Choroid plexus epithelial cell (primary cell): ENCODE measurements around the gene PPM1L.

Experiments
- DNase-seq: peaks from one replicate; pipeline ENCODE4 v3.0.0-alpha.2; 2010; ENCODE audit warnings: low read depth
- H3K4me3 ChIP-seq: 2 replicates; pipeline ENCODE4 v1.5.1; 2011; ENCODE audit warnings: low read depth, mild to moderate bottlenecking, control low read depth, low read length, moderate library complexity
- TF ChIP-seq, protein P1 (sequence below): conservative IDR thresholded peaks from 2 replicates; pipeline ENCODE4 v1.5.1; 2011; ENCODE audit warnings: low read depth, mild to moderate bottlenecking, control low read depth, inconsistent platforms, low read length, moderate library complexity

Gene PPM1L

DNA sequence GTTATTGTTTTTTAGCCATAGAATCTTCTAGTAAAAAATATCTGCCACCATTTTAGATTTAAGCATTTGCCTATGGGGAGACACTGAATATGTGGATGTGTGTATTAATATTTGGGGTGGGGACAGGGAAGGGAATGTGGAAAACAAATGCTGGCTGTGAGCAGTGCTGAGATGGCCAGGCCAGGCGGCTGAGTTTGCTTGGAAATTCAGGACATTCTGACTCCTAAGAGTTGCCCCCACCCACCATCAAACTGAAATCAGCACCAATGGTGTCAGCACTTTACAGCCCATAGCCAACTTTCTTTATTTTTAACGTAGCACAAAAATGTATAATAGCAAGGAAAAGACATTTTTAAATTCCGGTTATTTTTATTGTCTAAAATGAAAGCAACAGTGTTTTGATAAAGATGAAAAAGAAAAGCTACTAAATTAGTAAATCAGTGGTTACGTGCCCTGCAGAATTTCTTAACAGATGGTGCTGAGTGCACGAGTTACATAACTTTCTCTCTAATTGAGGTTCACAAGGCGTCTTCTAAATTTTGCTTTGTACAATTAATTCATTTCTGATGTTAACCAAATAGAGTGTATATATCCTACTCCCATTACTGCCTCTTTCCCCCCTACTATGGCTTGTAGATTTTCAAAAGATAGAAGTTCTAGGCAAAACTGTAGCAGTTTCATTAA lies 315.1 kb downstream of the PPM1L start:
- TF ChIP-seq, protein P1, sequence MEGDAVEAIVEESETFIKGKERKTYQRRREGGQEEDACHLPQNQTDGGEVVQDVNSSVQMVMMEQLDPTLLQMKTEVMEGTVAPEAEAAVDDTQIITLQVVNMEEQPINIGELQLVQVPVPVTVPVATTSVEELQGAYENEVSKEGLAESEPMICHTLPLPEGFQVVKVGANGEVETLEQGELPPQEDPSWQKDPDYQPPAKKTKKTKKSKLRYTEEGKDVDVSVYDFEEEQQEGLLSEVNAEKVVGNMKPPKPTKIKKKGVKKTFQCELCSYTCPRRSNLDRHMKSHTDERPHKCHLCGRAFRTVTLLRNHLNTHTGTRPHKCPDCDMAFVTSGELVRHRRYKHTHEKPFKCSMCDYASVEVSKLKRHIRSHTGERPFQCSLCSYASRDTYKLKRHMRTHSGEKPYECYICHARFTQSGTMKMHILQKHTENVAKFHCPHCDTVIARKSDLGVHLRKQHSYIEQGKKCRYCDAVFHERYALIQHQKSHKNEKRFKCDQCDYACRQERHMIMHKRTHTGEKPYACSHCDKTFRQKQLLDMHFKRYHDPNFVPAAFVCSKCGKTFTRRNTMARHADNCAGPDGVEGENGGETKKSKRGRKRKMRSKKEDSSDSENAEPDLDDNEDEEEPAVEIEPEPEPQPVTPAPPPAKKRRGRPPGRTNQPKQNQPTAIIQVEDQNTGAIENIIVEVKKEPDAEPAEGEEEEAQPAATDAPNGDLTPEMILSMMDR: no peak
- DNase-seq: no peak
- H3K4me3 ChIP-seq: no peak overlapping the region

DNA sequence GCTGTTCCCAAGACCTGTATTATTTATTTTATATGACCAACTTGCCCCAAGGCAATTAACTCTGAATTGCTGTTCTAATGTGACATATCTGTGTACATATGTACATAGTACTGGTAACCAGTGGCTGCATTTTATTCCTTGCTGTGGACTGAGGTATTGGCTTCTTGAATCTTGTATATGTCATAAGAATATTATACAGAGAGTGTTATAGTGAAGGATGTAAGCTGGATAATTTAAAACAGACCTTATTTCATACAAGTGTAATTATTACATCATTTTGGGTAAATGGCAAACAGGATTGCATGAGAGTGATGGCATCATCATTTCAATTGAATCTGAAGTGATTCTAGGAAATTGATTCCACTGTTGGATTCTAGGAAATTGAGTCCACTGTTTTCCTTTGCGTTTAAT lies 316.2 kb downstream of the PPM1L start:
- TF ChIP-seq, protein P1: no peak
- H3K4me3 ChIP-seq: no peak overlapping the region
- no peak for DNase-seq

DNA sequence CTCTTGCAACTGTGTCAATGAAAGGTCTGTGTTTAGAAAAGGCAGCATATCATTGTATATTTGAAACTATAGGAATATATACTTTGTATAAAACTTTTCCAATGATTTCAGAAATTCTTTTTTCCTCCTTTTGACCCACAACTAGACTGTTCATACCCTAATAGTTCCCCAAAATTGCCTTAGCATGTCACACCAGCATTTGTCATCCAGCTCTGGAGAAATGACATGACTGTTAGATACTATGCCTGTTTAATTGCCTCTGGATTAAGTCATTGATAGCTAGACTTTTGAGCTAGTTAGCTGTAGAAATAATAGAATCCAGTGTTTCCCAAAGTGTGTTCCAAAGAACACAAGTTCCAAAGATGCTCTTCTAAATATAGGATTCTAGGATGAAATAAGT lies 316.7 kb downstream of the PPM1L start:
- TF ChIP-seq, protein P1: no peak
- no peak for DNase-seq
- H3K4me3 ChIP-seq: no peak overlapping the region

DNA sequence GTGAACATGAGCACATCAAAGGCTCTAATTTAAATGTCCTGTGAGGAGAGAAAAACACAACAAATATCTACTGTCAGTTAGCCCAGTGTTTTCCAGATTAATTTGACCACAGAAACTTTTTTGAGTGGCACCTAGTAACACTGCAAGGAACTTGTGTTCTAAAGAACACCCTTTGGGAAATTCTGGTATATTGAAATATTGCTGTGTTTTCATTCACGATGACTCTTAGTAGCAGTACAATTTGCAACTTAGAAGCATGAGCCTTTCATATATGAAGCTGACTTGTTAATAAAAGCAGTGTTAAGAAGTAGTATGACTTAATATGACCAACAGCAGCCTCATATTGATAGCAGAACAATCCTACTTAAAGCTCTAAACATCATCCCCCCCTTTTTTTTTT lies 317.1 kb downstream of the PPM1L start:
- H3K4me3 ChIP-seq: no peak overlapping the region
- TF ChIP-seq, protein P1: no peak
- DNase-seq: no peak

DNA sequence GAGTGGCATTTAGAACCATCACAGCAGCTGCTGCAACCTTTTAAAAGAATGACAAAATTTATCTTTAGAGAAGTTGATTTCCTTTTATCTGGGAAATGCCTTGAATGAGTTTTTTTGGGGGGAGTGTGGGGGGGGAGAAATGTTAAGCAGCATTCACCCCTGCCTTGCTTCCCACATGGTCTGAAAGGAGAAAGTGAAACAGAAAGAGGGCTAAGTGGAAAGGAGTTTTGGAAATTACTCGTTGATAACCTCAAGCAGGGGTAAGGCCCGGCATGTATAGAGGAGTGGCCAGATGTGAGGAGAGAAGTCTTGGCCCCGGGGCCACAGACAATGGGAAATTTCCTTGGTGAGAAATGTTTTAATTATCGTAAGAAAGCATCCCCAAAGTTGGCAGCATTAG lies 325.6 kb downstream of the PPM1L start:
- TF ChIP-seq, protein P1: no peak
- no peak for DNase-seq
- no peak overlapping the region for H3K4me3 ChIP-seq

DNA sequence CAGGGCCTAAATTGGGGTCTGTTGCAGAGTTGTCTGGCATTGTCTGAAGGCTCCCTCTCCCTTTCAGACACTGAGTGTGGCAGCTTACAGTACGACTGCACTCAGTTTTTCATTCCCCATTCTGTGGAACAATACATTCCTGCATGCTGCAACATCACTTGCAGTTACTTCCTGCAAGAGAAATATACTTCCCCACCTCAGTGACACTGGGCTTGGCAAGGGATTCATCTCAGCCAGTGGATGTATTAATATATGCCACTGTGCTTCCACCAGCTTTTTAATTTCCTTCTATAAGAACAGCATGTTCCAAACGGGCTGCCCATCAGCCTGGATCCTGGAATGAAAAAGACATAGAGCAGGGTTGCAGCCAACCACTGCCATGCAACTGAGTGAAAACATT lies 326.0 kb downstream of the PPM1L start:
- no peak for DNase-seq
- TF ChIP-seq, protein P1: no peak
- H3K4me3 ChIP-seq: no peak overlapping the region

DNA sequence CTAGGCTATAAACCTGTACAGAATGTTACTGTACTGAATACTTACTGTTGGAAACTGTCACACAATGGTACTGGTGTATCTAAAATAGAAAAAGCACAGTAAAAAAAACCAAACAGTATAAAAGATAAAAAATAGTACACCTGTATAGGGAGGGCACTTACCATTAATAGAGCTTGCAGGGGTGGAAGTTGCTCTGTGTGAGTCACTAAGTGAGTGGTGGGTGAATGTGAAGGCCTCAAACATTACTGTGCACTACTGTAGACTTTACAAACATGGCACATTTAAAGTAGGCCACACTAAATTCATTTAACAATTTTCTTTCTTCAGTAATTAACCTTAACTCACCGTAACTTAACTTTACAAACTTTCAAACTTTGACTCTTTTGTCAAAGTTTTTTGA lies 327.1 kb downstream of the PPM1L start:
- TF ChIP-seq, protein P1: no peak
- no peak for DNase-seq
- H3K4me3 ChIP-seq: no peak overlapping the region
